Stimulated activated CD4-positive, alpha-beta T cell treated with anti-CD3 and anti-CD28 coated beads, Interleukin-15, amount 100 ng/mL, for 24 hours (primary cell): Measurements from ENCODE around the gene PEAK1.
"Not testable (repeated sequence)": the region's sequence is repeated elsewhere in the genome, so short reads cannot be mapped to it uniquely, and the experiment has no call there.

Experiments
- DNase-seq: peaks from one replicate; pipeline ENCODE4 v3.0.0-alpha.2; 2020

The PEAK1 gene

GRCh38 chr15:77425104-77425503 is 5.2 kb upstream of the PEAK1 start:
- no peak for DNase-seq

- DNase-seq = peak; percentile 4
Observed at GRCh38 chr15:77421370-77421700, 1.4 kb upstream of the PEAK1 start.

- peak; percentile 71 for DNase-seq
Observed at GRCh38 chr15:77420610-77421369, 886 bp upstream of the PEAK1 start, which contains the start of gene HMG20A. Gene HMG20A, plus strand, starts transcription at chr15:77420888. Its CDS starts 37,520 bp downstream, at chr15:77458408.

- peak; percentile 65 for DNase-seq
Observed at GRCh38 chr15:77418966-77419835, 703 bp downstream of the PEAK1 start.

- no peak for DNase-seq
Observed at GRCh38 chr15:77418391-77418965, 1.4 kb downstream of the PEAK1 start.

- no peak for DNase-seq
Observed at GRCh38 chr15:77417602-77418001, 2.3 kb downstream of the PEAK1 start.

GRCh38 chr15:77416954-77417353 is 3.0 kb downstream of the PEAK1 start:
- DNase-seq = no peak

- DNase-seq = no peak
Observed at GRCh38 chr15:77416148-77416455, 3.8 kb downstream of the PEAK1 start.

- DNase-seq = no peak
Observed at GRCh38 chr15:77415450-77416147, 4.3 kb downstream of the PEAK1 start.

GRCh38 chr15:77414789-77415442 is 5.0 kb downstream of the PEAK1 start:
- no peak for DNase-seq

GRCh38 chr15:77413699-77414349 is 6.1 kb downstream of the PEAK1 start:
- no peak for DNase-seq

GRCh38 chr15:77412972-77413698 is 6.8 kb downstream of the PEAK1 start:
- DNase-seq = no peak

- no peak for DNase-seq
Observed at GRCh38 chr15:77411619-77411976, 8.3 kb downstream of the PEAK1 start.

GRCh38 chr15:77410701-77411618 is 8.9 kb downstream of the PEAK1 start:
- DNase-seq = no peak

- not testable (repeated sequence) for DNase-seq
Observed at GRCh38 chr15:77410157-77410500, 9.8 kb downstream of the PEAK1 start.

GRCh38 chr15:77409259-77410156 is 10.4 kb downstream of the PEAK1 start:
- DNase-seq = no peak

GRCh38 chr15:77406846-77407245 is 13.1 kb downstream of the PEAK1 start:
- no peak for DNase-seq

- not testable (repeated sequence) for DNase-seq
Observed at GRCh38 chr15:77406173-77406759, 13.6 kb downstream of the PEAK1 start.
